LNCaP clone FGC (cell line): Measurements from ENCODE around the gene PLEKHA5.
"Not testable (repeated sequence)": the region's sequence is repeated elsewhere in the genome, so short reads cannot be mapped to it uniquely, and the experiment has no call there.

Experiments
- DNase-seq: peaks from one replicate; pipeline ENCODE4 v3.0.0-alpha.2; 2011; ENCODE audit warnings: low read depth
- H3K4me3 ChIP-seq: 2 replicates; pipeline ENCODE4 v1.5.1; 2011; ENCODE audit warnings: mild to moderate bottlenecking, low read depth, low read length, control low read depth
- CTCF ChIP-seq: IDR thresholded peaks from 2 replicates; pipeline ENCODE4 v1.5.1; 2012; ENCODE audit warnings: mild to moderate bottlenecking; ENCODE audit not compliant: control insufficient read depth, insufficient read depth; ENCODE audit errors: extremely low read depth

The PLEKHA5 gene

GRCh38 chr12:19223018-19223417 is 93.5 kb downstream of the PLEKHA5 start:
- peak; percentile 52 for DNase-seq
- H3K4me3 ChIP-seq, result no peak overlapping the region
- TF ChIP-seq CTCF, result peak; percentile 38

GRCh38 chr12:19223695-19224094 is 94.2 kb downstream of the PLEKHA5 start:
- no peak for DNase-seq
- no peak for TF ChIP-seq CTCF
- no peak overlapping the region for H3K4me3 ChIP-seq

- H3K4me3 ChIP-seq, result no peak overlapping the region
- no peak for DNase-seq
- no peak for TF ChIP-seq CTCF
Measured at GRCh38 chr12:19224746-19225145, 95.2 kb downstream of the PLEKHA5 start.

GRCh38 chr12:19227190-19227879 is 97.8 kb downstream of the PLEKHA5 start:
- TF ChIP-seq CTCF, result no peak
- H3K4me3 ChIP-seq, result no peak overlapping the region
- DNase-seq, result no peak

- no peak overlapping the region for H3K4me3 ChIP-seq
- DNase-seq, result no peak
- no peak for TF ChIP-seq CTCF
Measured at GRCh38 chr12:19227880-19228210, 98.3 kb downstream of the PLEKHA5 start.

GRCh38 chr12:19229021-19229420 is 99.5 kb downstream of the PLEKHA5 start:
- H3K4me3 ChIP-seq, DNase-seq: not testable (repeated sequence)

GRCh38 chr12:19230299-19230866 is 100.8 kb downstream of the PLEKHA5 start:
- no peak overlapping the region for H3K4me3 ChIP-seq
- DNase-seq, result no peak
- TF ChIP-seq CTCF, result no peak
